Neuron (in vitro differentiated cells): ENCODE measurements around the gene AP3D1.
"Not testable (repeated sequence)": the region's sequence is repeated elsewhere in the genome, so short reads cannot be mapped to it uniquely, and the experiment has no call there.

Experiments used
- H2AFZ ChIP-seq: one replicate; pipeline ENCODE4 v1.6.1; 2013; ENCODE audit warnings: low read depth, mild to moderate bottlenecking, inconsistent platforms, low read length, moderate library complexity
- H3K27me3 ChIP-seq: one replicate; pipeline ENCODE4 v1.6.1; 2013; ENCODE audit warnings: low read length; ENCODE audit not compliant: insufficient read depth
- H3K36me3 ChIP-seq: one replicate; pipeline ENCODE4 v1.6.1; 2013; ENCODE audit warnings: low read length; ENCODE audit not compliant: insufficient read depth
- H3K4me1 ChIP-seq: one replicate; pipeline ENCODE4 v1.6.1; 2013; ENCODE audit warnings: low read length; ENCODE audit not compliant: insufficient read depth
- H3K4me3 ChIP-seq: 2 replicates; pipeline ENCODE4 v1.5.1; 2013; ENCODE audit warnings: mild to moderate bottlenecking, low read length, moderate library complexity
- H3K9me3 ChIP-seq: one replicate; pipeline ENCODE4 v1.6.1; 2013; ENCODE audit warnings: low read length

The AP3D1 gene

DNA sequence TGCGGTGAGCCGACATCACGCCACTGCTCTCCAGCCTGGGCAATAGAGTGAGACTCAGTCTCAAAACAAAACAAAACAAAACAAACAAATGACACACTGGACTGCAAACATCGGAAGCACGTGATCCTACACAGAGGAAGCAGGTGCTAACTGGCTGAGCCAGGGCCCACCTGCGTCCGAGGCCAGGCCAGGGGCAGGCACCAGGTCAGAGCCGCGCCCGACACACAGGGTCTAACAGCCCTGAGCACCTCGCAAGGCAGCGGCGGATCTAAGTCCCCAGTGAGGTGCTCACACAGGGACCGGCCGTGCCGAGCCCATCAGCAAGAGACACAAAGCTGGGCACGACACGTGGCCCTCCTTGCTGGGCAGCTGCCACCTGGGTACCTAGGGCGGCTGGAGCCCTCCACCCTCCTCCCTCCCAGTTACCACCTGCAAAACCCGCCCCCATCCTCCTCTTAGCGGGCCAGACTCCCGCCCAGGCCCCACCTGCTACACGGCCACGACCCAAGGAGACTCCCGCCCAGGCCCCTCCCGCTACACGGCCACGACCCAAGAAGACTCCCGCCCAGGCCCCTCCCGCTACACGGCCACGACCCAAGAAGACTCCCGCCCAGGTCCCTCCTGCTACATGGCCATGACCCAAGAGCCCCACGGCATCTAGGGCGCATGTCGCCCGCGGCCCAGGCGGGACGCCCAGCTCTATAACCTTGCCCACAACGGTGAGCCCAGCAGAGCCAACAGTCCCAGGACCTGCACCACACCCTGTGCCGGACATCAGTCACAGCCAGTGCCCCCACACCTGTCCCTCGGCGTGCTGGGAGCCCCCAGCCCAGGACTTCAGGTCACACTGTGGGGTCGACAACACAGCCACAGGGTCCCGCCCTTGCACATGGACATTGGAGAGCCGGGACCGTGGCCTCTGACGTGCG, 15.6 kb downstream of the AP3D1 start:
- no peaks in the 10 kb centered on the region for H3K4me1 ChIP-seq
- no peaks in the 10 kb centered on the region for H3K27me3 ChIP-seq

DNA sequence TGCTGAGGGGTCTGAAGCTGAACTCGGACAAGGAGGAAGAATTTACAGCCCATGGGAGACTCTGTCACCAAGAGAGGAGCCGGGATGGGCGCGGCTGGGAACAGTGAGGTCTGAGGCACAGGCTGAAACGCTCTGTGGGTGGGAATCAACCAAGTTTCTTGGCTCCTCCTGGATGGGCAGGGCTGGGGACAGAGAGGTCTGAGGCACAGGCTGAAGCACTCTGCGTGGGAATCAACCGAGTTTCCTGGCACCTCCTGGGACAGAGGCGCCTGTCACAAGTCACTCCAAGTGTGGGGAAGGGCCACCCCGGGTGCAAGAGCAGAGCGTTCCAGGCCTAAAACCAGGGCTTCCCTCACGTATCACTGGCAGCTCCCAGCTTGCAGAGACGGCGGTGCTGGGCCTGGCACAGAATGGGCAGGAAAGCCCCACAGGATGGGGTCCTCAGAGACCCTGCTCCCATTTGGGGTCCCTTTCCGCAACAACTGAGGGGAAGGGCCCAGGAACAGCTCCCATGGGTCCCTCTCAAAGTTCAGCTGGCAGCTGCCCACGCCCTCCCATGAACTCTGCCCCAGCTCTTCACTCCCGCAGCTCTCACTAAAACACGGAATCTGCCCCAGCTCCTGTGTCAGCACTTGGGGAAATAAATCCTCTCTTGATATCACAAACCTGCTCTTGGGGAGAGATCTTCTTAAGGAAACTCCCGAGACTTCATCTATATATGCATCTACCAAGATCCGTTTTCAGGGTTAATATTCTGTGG, 18.5 kb downstream of the AP3D1 start:
- peaks cover 66% of the 10 kb centered on the region for H3K36me3 ChIP-seq
- no peaks in the 10 kb centered on the region for H3K4me1 ChIP-seq
- no peaks in the 10 kb centered on the region for H3K9me3 ChIP-seq
- no peak overlapping the region for H2AFZ ChIP-seq
- H3K4me3 ChIP-seq, result no peak overlapping the region
- H3K27me3 ChIP-seq, result no peaks in the 10 kb centered on the region

More for the DNA sequence above, 15.6 kb downstream of the AP3D1 start:
- Histone ChIP-seq H3K4me3 (no peak overlapping the region), H2AFZ (no peak overlapping the region), H3K9me3 (no peaks in the 10 kb centered on the region), H3K36me3 (peaks cover 68% of the 10 kb centered on the region)

- peaks cover 65% of the 10 kb centered on the region for H3K36me3 ChIP-seq
- no peak overlapping the region for H3K4me3 ChIP-seq
- no peaks in the 10 kb centered on the region for H3K9me3 ChIP-seq
- no peak overlapping the region for H2AFZ ChIP-seq
- no peaks in the 10 kb centered on the region for H3K4me1 ChIP-seq
- no peaks in the 10 kb centered on the region for H3K27me3 ChIP-seq
Observed at GRCh38 chr19:2132191-2132590, 19.2 kb downstream of the AP3D1 start.

DNA sequence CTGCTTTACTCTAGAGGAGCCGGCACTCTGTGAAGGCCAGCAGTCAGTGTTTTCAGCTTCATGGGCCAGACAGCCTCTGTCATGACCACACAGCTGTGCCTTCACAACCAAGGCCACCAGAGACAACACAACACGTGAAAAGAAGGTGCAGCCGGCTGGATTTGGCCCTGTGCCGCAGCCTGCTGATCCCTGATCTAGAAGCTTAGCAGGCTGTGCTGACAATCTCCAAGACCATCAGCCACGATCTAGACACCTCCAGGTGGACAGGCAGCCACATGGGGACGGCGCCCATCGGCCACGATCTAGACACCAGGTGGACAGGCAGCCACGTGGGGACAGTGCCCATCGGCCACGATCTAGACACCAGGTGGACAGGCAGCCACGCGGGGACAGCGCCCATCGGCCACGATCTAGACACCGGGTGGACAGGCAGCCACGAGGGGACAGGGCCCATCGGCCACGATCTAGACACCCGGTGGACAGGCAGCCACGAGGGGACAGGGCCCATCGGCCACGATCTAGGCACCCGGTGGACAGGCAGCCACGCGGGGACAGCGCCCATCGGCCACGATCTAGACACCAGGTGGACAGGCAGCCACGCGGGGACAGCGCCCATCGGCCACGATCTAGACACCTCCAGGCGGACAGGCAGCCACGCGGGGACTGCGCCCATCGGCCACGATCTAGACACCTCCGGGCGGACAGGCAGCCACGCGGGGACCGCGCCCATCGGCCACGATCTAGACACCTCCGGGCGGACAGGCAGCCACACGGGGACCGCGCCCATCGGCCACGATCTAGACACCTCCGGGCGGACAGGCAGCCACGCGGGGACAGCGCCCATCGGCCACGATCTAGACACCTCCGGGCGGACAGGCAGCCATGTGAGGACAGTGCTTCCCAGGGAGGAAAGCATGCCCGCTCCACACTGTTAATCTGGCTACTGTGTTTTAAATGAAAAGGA, 20.1 kb downstream of the AP3D1 start:
- H3K4me3 ChIP-seq, H3K9me3 ChIP-seq, H2AFZ ChIP-seq, H3K4me1 ChIP-seq, H3K27me3 ChIP-seq: not testable (repeated sequence)
- H3K36me3 ChIP-seq, result peaks cover 65% of the 10 kb centered on the region

- no peaks in the 10 kb centered on the region for H3K27me3 ChIP-seq
- no peak overlapping the region for H3K4me3 ChIP-seq
- no peaks in the 10 kb centered on the region for H3K4me1 ChIP-seq
- no peaks in the 10 kb centered on the region for H3K9me3 ChIP-seq
- H2AFZ ChIP-seq, result no peak overlapping the region
- peaks cover 64% of the 10 kb centered on the region for H3K36me3 ChIP-seq
Observed at GRCh38 chr19:2129892-2130770, 21.2 kb downstream of the AP3D1 start.

GRCh38 chr19:2129486-2129885, 21.9 kb downstream of the AP3D1 start:
- H3K36me3 ChIP-seq, result peaks cover 64% of the 10 kb centered on the region
- no peaks in the 10 kb centered on the region for H3K27me3 ChIP-seq
- no peak overlapping the region for H2AFZ ChIP-seq
- no peak overlapping the region for H3K4me3 ChIP-seq
- H3K9me3 ChIP-seq, result no peaks in the 10 kb centered on the region
- H3K4me1 ChIP-seq, result no peaks in the 10 kb centered on the region

DNA sequence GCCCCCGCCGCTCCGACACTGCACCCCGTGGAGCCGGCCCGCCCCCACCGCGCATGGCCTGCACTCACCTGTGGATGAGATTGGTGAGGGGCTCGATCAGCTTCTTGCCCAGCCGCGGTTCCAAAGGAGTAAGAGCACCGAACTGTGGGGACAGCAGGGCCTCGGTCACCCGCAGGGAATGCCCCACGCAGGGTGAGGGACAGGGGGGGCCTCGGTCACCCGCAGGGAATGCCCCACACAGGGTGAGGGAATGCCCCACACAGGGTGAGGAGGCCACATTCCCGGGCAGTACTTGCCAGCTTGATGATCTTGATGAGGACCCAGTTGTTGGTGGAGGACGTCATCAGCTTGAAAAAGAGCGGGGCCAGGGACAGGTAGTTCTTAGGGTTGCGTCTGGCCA, 22.3 kb downstream of the AP3D1 start:
- Histone ChIP-seq H3K9me3 (no peaks in the 10 kb centered on the region), H3K27me3 (no peaks in the 10 kb centered on the region), H3K36me3 (peaks cover 67% of the 10 kb centered on the region), H2AFZ (no peak overlapping the region), H3K4me3 (no peak overlapping the region), H3K4me1 (no peaks in the 10 kb centered on the region)

DNA sequence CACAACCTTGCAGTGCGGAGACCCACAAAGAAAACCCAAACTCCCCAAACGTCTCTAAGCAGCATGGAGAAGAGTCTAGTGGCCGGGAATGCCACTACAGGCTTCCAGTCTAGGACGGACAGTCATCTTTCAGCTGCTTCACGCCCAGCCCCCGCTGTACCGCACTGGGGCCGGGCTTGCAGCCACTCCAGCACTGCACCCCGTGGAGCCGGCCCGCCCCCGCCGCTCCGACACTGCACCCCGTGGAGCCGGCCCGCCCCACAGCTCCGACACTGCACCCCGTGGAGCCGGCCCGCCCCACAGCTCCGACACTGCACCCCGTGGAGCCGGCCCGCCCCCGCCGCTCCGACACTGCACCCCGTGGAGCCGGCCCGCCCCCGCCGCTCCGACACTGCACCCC, 23.1 kb downstream of the AP3D1 start:
- H3K36me3 ChIP-seq, result peaks cover 73% of the 10 kb centered on the region
- H3K4me1 ChIP-seq, H3K4me3 ChIP-seq, H2AFZ ChIP-seq, H3K9me3 ChIP-seq, H3K27me3 ChIP-seq: not testable (repeated sequence)

- Histone ChIP-seq H3K4me3 (no peak overlapping the region), H3K27me3 (no peaks in the 10 kb centered on the region), H3K4me1 (no peaks in the 10 kb centered on the region), H2AFZ (no peak overlapping the region), H3K36me3 (peaks cover 73% of the 10 kb centered on the region), H3K9me3 (no peaks in the 10 kb centered on the region)
Observed at GRCh38 chr19:2127758-2128157, 23.6 kb downstream of the AP3D1 start.

GRCh38 chr19:2126879-2127518, 24.4 kb downstream of the AP3D1 start:
- H3K36me3 ChIP-seq, result peaks cover 73% of the 10 kb centered on the region
- H3K27me3 ChIP-seq, result no peaks in the 10 kb centered on the region
- no peaks in the 10 kb centered on the region for H3K9me3 ChIP-seq
- no peak overlapping the region for H3K4me3 ChIP-seq
- H2AFZ ChIP-seq, result no peak overlapping the region
- H3K4me1 ChIP-seq, result no peaks in the 10 kb centered on the region

DNA sequence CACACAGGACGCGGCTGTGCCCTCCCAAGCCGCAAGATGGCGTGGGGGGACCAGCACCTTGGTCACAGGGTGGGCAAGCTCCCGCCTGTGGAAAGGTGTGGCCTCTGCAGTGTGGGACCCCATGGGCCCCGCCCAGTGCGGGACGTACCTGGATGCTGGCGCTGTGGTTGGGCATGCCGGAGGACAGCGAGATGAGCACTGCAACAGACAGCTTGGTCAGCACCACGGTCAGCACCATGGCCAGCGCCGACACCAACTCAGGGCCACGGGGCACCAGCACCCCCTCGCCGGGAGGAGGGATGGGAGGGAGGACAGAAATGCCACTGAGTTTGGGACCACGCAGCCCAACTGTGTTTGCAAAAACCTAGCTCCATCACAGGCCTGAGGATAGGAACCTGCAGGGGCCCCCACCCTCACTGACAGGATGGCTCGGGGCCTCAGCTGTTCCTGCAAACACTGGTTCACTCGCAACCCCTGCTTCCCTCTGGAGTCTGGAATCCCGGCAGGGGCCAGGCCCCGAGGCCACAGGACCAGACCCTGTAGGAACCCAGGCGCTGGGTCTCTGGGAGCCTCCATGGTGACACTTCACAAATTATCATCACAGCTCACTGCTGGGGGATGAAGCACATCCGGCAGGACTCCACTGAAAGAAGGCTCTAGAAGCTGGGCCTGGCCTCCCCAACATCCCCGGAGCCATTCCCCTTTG, 27.5 kb downstream of the AP3D1 start:
- no peaks in the 10 kb centered on the region for H3K4me1 ChIP-seq
- no peak overlapping the region for H2AFZ ChIP-seq
- H3K9me3 ChIP-seq, result no peaks in the 10 kb centered on the region
- H3K4me3 ChIP-seq, result no peak overlapping the region
- peaks cover 68% of the 10 kb centered on the region for H3K36me3 ChIP-seq
- H3K27me3 ChIP-seq, result no peaks in the 10 kb centered on the region
